Measurements from ENCODE around the gene MYOC.
A peak's percentile ranks its signal among the peaks of the same experiment; 100 is the strongest.
"Not testable (repeated sequence)": the region's sequence is repeated elsewhere in the genome, so short reads cannot be mapped to it uniquely, and the experiment has no call there.

MYOC gene

GRCh38 chr1:171646249-171646560 lies 6.3 kb downstream of the MYOC start:
- no peak for DNase-seq

- peak; percentile 33 for DNase-seq
These were observed 6.8 kb downstream of the MYOC start for GRCh38 chr1:171645553-171646248.

GRCh38 chr1:171644805-171645483 lies 7.5 kb downstream of the MYOC start:
- peak; percentile 96 for DNase-seq

- DNase-seq: no peak
These were observed 9.3 kb downstream of the MYOC start for GRCh38 chr1:171643156-171643555.

GRCh38 chr1:171642197-171642596 lies 10.3 kb downstream of the MYOC start:
- no peak for DNase-seq

- DNase-seq: no peak
These were observed 11.2 kb downstream of the MYOC start for GRCh38 chr1:171641076-171641864.

- no peak for DNase-seq
These were observed 12.3 kb downstream of the MYOC start for GRCh38 chr1:171640225-171640624.

- no peak for DNase-seq
These were observed 14.4 kb downstream of the MYOC start for GRCh38 chr1:171637928-171638576.

GRCh38 chr1:171636141-171636540 lies 16.3 kb downstream of the MYOC start:
- DNase-seq: no peak

GRCh38 chr1:171635661-171636060 lies 16.8 kb downstream of the MYOC start:
- no peak for DNase-seq

- no peak for DNase-seq
These were observed 24.3 kb downstream of the MYOC start for GRCh38 chr1:171628225-171628624.

- DNase-seq: no peak
These were observed 25.5 kb downstream of the MYOC start for GRCh38 chr1:171627020-171627419.

- no peak for DNase-seq
These were observed 27.3 kb downstream of the MYOC start for GRCh38 chr1:171625225-171625624.

GRCh38 chr1:171623651-171624331 lies 28.7 kb downstream of the MYOC start:
- no peak for DNase-seq

GRCh38 chr1:171622152-171622462 lies 30.4 kb downstream of the MYOC start, which contains the start of gene MYOCOS:
MYOCOS (plus strand) TSS chr1:171622243; CDS start chr1:171623884, 1,641 bp downstream.
- DNase-seq: peak; percentile 25

- no peak for DNase-seq
These were observed 35.9 kb downstream of the MYOC start for GRCh38 chr1:171616586-171616985.

- not testable (repeated sequence) for DNase-seq
These were observed 37.2 kb downstream of the MYOC start for GRCh38 chr1:171615122-171615906.

- no peak for DNase-seq
These were observed 39.2 kb downstream of the MYOC start for GRCh38 chr1:171613282-171613681.

GRCh38 chr1:171611306-171611705 lies 41.2 kb downstream of the MYOC start:
- no peak for DNase-seq

- no peak for DNase-seq
These were observed 42.1 kb downstream of the MYOC start for GRCh38 chr1:171610385-171610784.

- no peak for DNase-seq
These were observed 46.0 kb downstream of the MYOC start for GRCh38 chr1:171606402-171606941.

- not testable (repeated sequence) for DNase-seq
These were observed 49.4 kb downstream of the MYOC start for GRCh38 chr1:171603042-171603441.
